Measurements from ENCODE around the gene OR51G2.

OR51G2 gene

GRCh38 chr11:4947505-4947904 lies 28.4 kb upstream of the OR51G2 start, which contains the start of gene OR51A4:
OR51A4 (minus strand) TSS chr11:4947605; CDS start chr11:4947100, 505 bp downstream.
- H3K27me3 ChIP-seq (ENCODE audit: control insufficient read depth, insufficient read depth, low read length): no peaks in the 10 kb centered on the region
- no peaks in the 10 kb centered on the region for H3K9me3 ChIP-seq (ENCODE audit: control insufficient read depth, low read length)
- H3K4me2 ChIP-seq (ENCODE audit: low read length): no peak within 1 kb of the TSS
- H3K4me3 ChIP-seq (ENCODE audit: low read depth, low read length): no peak within 1 kb of the TSS
- no peak within 1 kb of the TSS for H3K9ac ChIP-seq
- no peaks in the 10 kb centered on the region for H3K79me2 ChIP-seq
- H2AFZ ChIP-seq: no peak within 1 kb of the TSS
- H3K36me3 ChIP-seq (ENCODE audit: control insufficient read depth, insufficient read depth, low read length): no peaks in the 10 kb centered on the region
- no peak within 1 kb of the TSS for H3K27ac ChIP-seq
- no peaks in the 10 kb centered on the region for H3K4me1 ChIP-seq
- TF ChIP-seq CTCF (IDR thresholded peaks at IDR 0.05): no peak

GRCh38 chr11:4936745-4937144 lies 17.6 kb upstream of the OR51G2 start:
- Histone ChIP-seq H3K27ac (no peak overlapping the region), H3K4me3 (ENCODE audit: low read depth, low read length) (no peak overlapping the region), H3K4me1 (no peaks in the 10 kb centered on the region)

GRCh38 chr11:4932751-4933150 lies 13.6 kb upstream of the OR51G2 start:
- no peaks in the 10 kb centered on the region for H3K36me3 ChIP-seq (ENCODE audit: control insufficient read depth, insufficient read depth, low read length)
- no peak overlapping the region for H2AFZ ChIP-seq
- no peak overlapping the region for H3K4me2 ChIP-seq (ENCODE audit: low read length)
- no peaks in the 10 kb centered on the region for H3K4me1 ChIP-seq
- no peak overlapping the region for H3K4me3 ChIP-seq (ENCODE audit: low read depth, low read length)
- no peaks in the 10 kb centered on the region for H3K79me2 ChIP-seq
- no peaks in the 10 kb centered on the region for H3K9me3 ChIP-seq (ENCODE audit: control insufficient read depth, low read length)
- TF ChIP-seq CTCF (IDR thresholded peaks at IDR 0.05): no peak
- no peak overlapping the region for H3K27ac ChIP-seq
- no peaks in the 10 kb centered on the region for H3K27me3 ChIP-seq (ENCODE audit: control insufficient read depth, insufficient read depth, low read length)
- no peak overlapping the region for H3K9ac ChIP-seq

More at GRCh38 chr11:4936745-4937144, 17.6 kb upstream of the OR51G2 start:
- no peak for TF ChIP-seq CTCF (IDR thresholded peaks at IDR 0.05)
- Histone ChIP-seq H3K9me3 (ENCODE audit: control insufficient read depth, low read length) (no peaks in the 10 kb centered on the region), H3K36me3 (ENCODE audit: control insufficient read depth, insufficient read depth, low read length) (no peaks in the 10 kb centered on the region), H3K27me3 (ENCODE audit: control insufficient read depth, insufficient read depth, low read length) (no peaks in the 10 kb centered on the region), H2AFZ (no peak overlapping the region), H3K4me2 (ENCODE audit: low read length) (no peak overlapping the region), H3K79me2 (no peaks in the 10 kb centered on the region), H3K9ac (no peak overlapping the region)

- H3K27me3 ChIP-seq (ENCODE audit: control insufficient read depth, insufficient read depth, low read length): no peaks in the 10 kb centered on the region
- no peak overlapping the region for H3K27ac ChIP-seq
- H3K4me2 ChIP-seq (ENCODE audit: low read length): no peak overlapping the region
- H3K4me1 ChIP-seq: no peaks in the 10 kb centered on the region
- no peaks in the 10 kb centered on the region for H3K36me3 ChIP-seq (ENCODE audit: control insufficient read depth, insufficient read depth, low read length)
- no peaks in the 10 kb centered on the region for H3K9me3 ChIP-seq (ENCODE audit: control insufficient read depth, low read length)
- H3K79me2 ChIP-seq: no peaks in the 10 kb centered on the region
- TF ChIP-seq CTCF (IDR thresholded peaks at IDR 0.05): no peak
- no peak overlapping the region for H3K9ac ChIP-seq
- no peak overlapping the region for H2AFZ ChIP-seq
- H3K4me3 ChIP-seq (ENCODE audit: low read depth, low read length): no peak overlapping the region
Observed at GRCh38 chr11:4926608-4927007, 7.5 kb upstream of the OR51G2 start.

GRCh38 chr11:4924239-4924638 lies 5.1 kb upstream of the OR51G2 start, which contains the start of gene OR51G1:
OR51G1 (minus strand) TSS chr11:4924339; CDS start chr11:4924339, 0 bp downstream.
- Histone ChIP-seq H3K4me1 (no peaks in the 10 kb centered on the region), H3K4me2 (ENCODE audit: low read length) (no peak within 1 kb of the TSS), H2AFZ (no peak within 1 kb of the TSS), H3K79me2 (no peaks in the 10 kb centered on the region), H3K27me3 (ENCODE audit: control insufficient read depth, insufficient read depth, low read length) (no peaks in the 10 kb centered on the region), H3K4me3 (ENCODE audit: low read depth, low read length) (no peak within 1 kb of the TSS), H3K9ac (no peak within 1 kb of the TSS), H3K27ac (no peak within 1 kb of the TSS), H3K36me3 (ENCODE audit: control insufficient read depth, insufficient read depth, low read length) (no peaks in the 10 kb centered on the region), H3K9me3 (ENCODE audit: control insufficient read depth, low read length) (no peaks in the 10 kb centered on the region)
- no peak for TF ChIP-seq CTCF (IDR thresholded peaks at IDR 0.05)

Data from parathyroid adenoma (tissue), 2 donors.